Measurements from ENCODE around the gene TMOD2.
A peak's percentile ranks its signal among the peaks of the same experiment; 100 is the strongest.
"Not testable (repeated sequence)": the region's sequence is repeated elsewhere in the genome, so short reads cannot be mapped to it uniquely, and the experiment has no call there.

TMOD2 gene

DNA sequence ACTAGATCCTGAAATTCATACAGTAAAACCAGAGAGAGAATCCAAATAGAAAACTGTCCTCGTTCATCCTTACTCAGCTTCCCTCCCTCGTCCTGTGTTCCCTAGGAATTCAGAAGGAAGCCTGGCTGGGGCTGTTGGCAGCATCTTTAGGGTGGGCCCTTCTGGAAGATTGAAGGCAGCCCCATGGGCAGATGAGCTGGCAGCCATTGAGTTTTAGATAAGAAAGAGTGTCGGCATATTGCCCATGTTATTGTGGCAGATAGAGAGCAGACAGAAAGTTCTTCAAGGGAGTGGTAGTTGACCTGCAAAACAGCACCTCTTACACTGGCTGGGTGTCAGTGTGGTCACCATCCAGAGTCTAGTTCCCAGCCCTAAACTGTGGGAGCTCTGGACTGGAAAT, 23.5 kb downstream of the TMOD2 start:
- no peak for DNase-seq (ENCODE audit: low spot score)

DNA sequence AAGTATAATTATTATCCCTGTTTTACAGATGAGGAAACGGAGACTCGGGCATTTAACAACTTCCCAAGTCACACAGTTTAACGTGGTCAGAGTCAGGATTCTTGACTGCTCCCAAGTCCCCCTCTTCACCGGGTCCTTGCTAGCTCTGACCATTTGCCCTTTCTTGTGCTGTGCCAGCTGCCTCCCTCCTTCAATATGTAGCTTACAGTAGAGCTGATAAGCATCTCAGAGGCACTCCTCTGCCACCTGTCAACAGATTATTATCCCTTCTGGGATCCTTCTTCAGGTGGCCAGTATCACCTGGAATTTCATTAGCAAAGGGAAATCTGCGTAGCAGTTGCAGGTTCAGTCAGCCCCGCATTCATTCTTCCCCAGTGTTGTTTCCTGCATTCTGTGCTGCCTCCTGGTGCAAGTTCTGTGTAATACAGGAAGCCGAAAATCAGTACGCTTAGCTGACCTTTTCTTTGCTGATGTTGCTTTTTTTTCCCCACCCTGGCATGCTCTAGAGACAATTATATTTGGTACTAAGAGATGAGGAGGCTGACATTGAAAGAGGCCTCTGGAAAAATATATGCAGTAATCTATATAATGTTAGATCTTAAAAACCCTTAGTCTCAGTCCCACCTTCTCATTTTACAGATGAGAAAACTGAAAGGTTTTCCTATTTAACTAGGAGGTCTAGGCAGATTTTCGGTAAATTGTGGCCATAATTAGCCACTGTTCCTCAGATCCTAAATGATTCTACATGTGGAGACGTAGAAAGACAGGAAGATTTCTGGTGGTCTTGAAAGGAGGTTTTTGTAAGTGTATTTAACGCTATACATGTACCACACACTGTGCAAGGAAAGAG, 24.8 kb downstream of the TMOD2 start:
- DNase-seq (ENCODE audit: low spot score): peak; percentile 65

DNA sequence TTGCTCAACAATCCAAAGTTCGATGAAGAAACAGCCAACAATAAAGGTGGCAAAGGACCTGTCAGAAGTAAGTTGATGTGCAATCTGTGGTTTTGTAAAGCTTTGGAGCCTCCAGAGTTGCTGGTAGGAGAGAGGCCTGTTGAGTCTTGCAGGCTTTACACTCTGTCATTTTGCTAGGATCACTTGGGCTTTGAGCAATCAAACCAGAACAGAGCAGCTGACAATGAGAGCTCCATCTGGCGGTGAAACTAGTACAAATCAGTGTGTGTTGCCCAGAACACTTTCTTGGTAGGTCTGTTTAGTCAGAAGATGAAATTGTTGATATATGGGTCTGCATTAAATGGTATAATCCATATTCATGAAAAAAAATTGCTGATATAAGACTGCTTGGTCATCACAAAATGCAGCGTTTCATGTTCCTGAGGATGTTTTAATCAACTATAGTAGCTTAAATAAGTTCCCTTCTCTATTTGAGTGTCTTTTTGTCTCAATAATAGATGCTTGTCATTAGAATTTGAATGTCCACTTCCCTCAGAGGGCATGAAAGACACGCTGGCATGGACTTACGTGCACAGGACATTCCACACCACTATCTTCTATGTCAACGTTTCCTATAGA, 25.7 kb downstream of the TMOD2 start:
- peak; percentile 85 for DNase-seq (ENCODE audit: low spot score)

DNA sequence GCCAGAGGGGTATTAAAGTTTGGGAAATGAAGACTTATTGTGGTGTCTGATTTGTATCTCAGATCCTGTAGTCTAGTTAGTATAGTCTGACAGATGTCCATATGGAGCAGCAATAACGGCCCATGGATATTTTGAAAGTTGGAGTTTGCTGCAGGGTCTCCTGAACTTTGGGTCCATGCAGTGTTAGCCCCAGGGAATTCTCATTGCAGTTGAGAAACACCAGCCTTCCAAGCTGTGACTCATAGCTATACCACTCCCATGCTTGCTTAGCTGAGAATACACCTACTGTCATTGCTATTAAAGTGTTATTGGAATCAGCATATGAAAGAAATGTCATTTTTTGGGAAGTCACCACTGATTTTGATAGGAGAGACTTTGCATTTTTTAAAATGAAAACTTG, 29.2 kb downstream of the TMOD2 start:
- DNase-seq (ENCODE audit: low spot score): no peak

DNA sequence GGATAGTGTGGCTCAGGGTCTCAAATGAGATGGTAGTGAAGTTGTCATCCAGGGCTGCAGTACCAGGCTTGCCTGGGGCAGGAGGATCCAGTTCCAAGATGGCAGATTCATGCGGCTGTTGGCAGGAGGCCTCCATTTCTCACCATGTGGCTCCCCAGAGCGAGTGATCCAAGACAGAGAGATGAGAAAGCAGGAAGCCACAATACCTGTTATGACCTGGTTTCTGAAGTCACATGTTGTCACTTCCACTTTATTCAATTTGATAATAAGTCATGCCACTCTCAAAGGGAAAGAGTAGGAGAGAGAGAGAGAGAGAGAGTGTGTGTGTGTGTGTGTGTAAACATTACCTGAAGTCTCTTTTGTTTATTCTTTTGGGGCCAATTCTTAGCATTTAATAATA, 30.1 kb downstream of the TMOD2 start:
- no peak for DNase-seq (ENCODE audit: low spot score)

DNA sequence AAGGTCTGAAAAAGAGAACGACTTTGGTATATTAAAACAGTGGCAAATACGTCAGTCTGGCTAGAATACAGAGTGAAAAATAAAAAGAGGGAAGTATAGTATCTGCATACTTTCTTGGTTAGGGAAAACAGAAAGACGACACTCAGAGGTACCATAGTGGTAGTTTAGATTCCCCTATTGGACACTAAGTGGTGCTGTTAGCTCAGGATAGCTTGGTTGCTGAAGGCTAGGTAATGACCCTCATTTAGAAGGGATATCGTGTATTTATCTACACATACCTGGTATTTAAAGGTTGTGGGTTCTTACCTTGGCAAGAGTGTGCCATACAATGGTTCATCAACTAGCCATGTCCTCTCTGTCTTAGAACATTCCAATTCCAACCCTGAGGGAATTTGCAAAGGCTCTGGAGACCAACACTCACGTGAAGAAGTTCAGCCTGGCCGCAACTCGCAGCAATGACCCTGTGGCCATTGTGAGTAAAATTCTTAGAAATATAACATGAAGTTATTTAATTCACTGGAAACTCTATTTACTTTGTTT, 31.0 kb downstream of the TMOD2 start:
- no peak for DNase-seq (ENCODE audit: low spot score)

DNA sequence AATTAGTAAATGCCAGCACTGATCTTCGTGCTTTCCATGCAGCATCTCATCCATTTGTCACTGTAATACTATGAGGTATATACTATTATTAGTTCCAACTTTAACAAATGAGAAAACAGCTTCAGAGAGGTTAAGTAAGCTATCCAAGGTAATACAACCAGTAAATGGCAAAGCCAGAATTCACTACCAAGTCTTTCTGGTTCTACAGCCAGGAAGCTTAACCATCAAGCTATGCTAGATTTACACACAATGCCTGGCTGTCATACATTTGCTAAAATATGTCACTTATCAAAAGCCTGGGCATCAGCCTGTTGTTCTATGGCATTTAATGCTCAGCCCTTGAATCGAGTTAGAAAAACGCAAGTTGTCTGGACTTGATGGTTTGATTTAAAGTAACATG, 32.6 kb downstream of the TMOD2 start:
- DNase-seq (ENCODE audit: low spot score): no peak

DNA sequence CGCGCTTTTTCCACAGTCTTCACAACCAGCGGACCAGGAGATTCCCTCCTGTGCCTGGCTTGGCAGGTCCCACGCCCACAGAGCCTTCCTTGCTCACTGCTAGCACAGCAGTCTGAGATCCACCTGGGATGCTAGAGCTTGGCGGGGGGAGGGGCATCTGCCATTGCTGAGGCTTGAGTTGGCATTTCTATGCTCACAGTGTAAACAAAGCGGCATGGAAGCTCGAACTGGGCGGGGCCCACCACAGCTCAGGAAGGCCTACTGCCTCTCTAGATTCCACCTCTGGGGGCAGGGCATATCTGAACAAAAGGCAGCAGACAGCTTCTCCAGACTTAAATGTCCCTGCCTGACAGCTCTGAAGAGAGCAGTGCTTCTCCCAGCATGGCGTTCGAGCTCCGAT, 35.7 kb downstream of the TMOD2 start:
- not testable (repeated sequence) for DNase-seq (ENCODE audit: low spot score)

DNA sequence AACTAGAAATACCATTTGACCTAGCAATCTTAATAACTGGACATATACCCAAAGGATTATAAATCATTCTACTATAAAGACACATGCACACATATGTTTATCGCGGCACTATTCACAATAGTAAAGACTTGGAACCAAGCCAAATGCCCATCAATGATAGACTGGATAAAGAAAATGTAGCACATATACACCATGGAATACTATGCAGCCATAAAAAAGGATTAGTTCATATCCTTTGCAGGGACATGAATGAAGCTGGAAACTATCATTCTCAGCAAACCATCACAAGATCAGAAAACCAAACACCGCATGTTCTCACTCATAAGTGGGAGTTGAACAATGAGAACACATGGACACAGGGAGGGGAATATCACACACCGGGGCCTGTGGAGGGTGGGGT, 41.1 kb downstream of the TMOD2 start:
- not testable (repeated sequence) for DNase-seq (ENCODE audit: low spot score)

DNA sequence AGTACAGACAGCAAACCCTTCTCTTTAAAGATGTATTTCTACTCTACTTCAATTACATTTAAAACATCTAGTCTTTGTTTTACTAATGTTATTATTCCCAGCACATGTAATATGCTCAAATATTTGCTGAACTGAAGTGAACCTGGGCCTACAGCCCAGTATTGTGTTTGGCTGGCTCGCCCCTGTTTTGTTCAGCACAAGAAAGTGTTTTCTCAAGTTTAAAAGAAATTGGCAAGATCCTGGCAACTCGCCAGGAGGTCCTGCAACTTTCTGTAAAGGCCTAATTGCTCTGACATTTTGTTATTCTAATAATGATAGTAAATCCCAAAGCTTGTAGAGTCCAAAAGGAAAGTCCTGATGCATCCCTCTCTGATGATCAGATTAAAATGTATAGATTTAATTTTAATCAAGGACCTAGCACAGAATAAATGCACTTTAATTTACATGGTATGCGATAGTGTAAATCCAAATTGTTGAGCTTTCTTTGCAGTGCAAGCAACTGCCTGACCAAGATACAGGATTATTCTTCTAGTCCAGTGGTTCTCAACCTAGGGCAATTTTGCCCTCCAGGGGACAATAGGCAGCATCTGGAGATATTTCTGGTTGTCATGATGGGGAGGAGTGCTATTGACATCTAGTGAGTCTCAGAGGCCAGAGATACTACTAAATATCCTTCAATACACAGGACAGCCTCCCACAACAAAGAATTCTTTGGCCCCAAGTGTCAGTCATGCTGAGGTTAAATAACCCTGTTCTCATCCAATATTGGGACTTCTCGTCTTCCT, 42.3 kb downstream of the TMOD2 start:
- DNase-seq (ENCODE audit: low spot score): peak; percentile 60

DNA sequence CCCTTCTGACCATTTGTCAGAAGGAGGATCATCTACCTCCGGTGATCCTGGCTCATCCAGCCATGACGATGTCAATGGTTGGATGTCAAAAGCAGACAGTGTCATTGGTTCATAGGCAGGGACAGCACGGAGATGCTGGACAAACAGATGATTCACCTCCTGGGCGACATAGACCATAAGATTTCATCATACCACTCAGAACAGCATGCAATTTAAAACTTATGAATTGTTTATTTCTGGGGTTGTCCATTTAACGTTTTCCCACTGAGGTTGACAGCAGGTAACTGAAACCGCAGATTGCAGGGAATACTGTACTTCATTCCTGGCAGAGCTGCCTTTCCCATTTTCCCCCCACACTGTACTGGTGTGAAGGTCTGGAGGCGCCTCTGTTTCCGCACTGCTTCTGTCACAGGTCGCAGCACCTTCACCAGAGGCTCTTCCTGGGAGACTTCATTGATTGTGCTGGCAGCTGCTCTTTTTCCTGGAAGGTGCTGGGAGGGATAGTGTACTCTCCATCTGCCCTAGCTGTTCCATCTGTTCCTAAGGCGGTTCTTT, 45.5 kb downstream of the TMOD2 start:
- DNase-seq (ENCODE audit: low spot score): no peak

DNA sequence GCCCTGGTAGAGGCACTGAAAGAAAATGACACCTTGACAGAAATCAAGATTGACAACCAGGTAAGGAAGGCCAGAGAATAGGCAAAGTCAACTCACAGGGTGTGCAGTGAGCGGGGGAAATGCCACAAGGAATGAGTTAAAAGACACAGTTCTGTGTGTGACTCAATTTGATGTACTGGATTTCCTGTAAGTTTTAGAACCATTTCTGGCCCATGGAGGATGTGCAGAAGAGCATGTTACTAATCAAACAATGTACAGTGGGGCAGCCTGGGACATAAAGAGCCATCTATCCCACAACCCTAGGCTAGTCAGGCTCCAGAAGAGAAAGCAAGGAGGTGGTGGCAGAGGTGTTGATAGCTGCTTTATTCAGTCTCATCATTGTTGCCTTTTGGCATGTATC, 46.9 kb downstream of the TMOD2 start:
- no peak for DNase-seq (ENCODE audit: low spot score)

DNA sequence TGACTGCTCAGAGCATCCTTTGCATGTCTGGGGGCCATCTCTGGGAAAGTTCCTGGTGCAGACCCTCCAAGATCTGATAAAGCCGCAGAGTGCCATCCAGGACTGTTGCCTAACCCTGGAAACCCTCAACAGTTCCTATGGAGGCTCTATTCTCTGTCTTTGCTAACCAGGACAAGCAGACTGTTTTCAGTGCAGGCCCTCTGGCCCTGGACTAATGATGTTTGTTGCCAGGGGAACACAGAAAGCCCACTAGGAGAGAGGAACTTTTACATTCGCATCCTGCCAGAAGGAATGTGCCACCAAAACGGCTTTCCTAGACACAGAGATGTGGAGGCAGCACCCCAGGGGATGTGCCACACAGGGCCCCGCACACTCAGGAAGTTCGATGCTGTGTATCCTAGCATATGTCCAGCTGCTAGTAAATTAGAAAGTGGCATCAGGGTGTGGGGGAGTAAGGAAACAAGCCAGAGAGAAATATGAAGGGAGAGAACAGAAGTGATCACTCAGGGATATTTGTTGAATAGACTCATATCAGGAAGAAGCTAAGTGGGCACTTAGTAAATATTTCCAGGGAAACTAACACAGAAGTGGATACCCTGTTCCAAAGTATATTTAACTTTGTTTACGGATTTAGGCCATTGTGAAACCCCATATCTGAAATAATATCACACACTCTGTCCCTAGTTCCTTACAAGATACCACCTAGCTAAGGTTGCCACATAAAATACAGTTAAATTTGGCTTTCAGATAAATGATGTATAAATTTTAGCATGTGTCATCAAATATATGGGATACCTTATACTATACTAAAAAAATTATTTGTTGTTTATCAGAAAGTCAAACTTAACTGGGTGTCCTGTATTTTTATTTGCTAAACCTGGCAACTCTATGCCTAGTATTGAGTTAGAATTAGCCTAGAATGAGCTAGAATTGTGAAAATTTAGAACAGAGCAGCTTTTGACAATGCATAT, 48.2 kb downstream of the TMOD2 start:
- DNase-seq (ENCODE audit: low spot score): no peak

DNA sequence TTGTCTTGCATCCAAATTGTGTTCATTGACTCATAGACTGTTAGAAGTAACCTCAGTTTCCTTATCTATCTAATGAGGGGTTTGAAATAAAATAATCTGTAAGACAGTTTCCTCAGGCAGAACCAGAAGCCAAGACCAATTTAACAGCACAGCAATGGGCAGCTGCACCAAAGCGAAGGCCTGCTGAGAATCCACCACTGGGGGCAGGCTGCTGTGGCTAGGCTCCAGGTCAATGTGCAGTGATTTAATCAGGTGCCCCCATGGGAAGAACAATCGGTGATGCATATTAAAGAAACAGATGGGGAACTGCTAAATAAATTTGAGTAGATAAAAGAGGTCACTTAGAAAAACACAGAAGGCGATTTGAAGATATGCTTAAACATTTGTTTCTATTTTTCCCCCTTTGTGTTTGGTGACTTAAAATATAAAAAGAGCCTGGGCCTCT, 50.0 kb downstream of the TMOD2 start:
- DNase-seq (ENCODE audit: low spot score): peak; percentile 19

DNA sequence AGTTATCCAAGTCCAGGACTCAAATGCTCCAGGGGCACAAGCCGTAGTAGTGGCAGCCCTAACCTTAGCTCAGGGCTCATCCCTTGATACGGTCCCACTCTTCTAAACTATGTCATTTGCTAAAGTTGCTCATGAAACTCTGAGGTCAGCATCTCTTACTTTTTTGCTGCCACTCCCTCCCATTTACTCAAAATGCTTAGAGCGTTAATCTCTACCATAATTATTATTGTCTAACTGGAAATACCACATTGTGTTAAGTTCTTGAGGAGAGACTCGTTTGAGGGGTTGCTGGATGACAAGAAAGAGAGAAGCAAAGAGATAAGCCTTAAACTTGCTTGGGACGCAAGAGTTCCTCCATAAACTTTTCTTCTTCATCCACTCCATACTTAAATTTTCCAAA, 51.2 kb downstream of the TMOD2 start:
- DNase-seq (ENCODE audit: low spot score): no peak

DNA sequence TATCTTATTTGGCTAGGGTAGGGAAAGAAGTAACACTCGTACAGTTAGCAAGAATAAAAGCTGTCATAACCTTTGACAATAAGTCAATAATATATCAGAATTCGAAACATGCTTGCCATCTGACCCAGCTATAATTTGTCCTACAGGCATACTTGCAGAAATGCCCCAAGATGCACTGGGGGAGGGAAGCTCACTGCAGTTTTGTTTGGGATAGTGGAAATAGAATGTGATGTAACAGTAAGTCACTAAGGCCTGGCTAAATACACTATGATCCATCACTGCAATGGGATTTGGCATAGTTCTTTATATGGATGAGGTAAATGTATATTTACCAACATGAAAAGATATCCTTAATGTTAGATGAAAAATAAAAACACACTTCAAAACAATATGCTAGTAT, 52.6 kb downstream of the TMOD2 start:
- DNase-seq (ENCODE audit: low spot score): no peak

DNA sequence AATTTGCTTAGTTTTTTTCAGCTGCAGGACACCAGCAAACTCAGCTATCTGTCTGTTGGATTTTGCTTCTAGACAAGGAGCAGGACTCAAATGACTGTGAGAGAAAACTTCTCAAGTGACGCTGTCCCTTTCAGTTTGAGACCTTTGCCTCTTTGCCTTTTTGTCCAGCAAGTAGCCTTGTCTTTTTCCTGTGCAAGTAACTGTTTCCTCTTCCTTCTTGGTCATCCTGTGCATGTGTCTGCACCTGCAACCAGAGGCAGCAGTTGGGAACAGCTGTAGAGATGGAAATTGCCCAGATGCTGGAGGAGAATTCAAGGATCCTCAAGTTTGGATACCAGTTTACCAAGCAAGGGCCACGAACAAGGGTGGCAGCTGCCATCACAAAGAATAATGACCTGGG, 54.7 kb downstream of the TMOD2 start:
- no peak for DNase-seq (ENCODE audit: low spot score)

DNA sequence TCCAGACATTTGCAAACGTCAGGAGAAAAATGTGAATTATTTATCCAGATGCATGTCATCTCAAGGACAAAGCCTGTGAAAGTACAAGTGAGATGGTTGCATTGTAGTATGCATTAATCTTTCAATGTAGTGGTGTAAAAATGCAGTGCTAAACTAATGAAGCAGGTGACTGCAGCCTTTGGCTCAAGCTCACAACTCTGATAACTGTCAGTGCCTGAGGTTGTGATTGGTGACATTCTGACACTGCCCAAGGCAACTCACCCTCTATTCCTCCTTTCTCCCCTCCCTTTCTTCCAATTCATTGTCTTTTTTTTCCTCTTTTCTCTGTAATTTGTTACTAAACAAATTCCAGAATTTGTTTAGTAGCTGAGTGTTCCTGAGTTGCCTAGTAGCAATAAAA, 58.1 kb downstream of the TMOD2 start:
- no peak for DNase-seq (ENCODE audit: low spot score)

DNA sequence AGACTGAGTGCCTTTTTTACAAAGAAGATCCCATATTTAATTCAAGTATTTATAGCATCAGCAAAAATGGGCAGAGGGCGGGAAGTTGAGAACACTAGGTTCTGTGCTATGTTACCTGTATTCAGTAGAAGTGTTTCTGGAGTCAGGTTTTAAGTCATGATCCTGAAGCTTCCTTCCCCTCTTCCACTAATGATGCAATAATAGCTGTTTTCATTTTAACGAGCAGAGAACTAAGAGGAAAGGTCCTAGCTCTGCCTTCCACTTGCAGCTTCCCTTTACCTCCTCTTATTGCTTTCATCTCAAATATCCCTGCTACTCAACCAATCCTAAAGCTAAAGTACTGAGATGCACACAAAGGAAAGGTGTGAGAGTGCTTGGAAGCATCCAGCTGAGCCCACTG, 61.2 kb downstream of the TMOD2 start:
- DNase-seq (ENCODE audit: low spot score): no peak

DNA sequence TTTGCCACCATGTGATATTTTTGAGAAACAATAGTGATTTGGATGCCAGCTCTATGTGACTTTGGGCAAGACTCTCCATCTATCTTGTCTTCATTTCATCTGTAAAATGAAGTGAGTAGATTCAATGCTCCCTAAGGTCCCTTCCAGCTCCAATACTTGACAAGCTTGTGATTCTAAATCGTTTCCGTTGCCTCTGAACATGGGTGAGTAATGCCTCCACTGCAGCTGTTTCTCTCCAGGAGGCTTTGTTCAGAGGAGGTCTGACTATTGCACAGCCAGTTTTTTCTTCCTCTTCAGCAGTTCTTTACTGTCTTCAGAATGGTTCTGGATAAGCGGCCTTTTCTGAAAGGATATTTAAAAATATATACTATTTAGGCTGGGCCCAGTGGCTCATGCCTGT, 63.2 kb downstream of the TMOD2 start:
- DNase-seq (ENCODE audit: low spot score): no peak

DNA sequence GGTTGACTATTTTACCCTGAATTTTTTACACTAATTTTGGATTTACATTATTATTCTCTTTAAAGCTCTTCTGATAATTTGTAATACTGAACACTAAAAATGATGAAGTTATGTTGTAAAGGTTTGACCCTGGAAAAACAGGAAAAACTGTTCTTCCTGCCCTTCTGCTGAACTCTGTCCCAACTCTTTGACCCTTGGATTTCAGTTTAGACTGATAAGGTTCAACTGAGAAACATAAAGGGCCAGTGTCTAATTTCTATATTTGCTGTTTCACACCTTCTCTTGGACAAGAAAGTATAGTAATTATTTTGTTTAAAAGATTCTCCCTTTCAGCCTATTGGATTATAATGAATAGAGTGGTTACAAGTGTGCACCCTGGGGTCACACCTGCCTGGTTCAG, 65.2 kb downstream of the TMOD2 start:
- DNase-seq (ENCODE audit: low spot score): no peak
